GM12872 (cell line): ENCODE results near the gene GATA2.

Experiments used
- TF ChIP-seq, protein P1 (sequence below): IDR thresholded peaks from 3 replicates; pipeline ENCODE4 v1.5.1; 2011; ENCODE audit warnings: low read depth, mild to moderate bottlenecking, low read length, moderate library complexity; ENCODE audit not compliant: insufficient read depth

GATA2 gene

DNA sequence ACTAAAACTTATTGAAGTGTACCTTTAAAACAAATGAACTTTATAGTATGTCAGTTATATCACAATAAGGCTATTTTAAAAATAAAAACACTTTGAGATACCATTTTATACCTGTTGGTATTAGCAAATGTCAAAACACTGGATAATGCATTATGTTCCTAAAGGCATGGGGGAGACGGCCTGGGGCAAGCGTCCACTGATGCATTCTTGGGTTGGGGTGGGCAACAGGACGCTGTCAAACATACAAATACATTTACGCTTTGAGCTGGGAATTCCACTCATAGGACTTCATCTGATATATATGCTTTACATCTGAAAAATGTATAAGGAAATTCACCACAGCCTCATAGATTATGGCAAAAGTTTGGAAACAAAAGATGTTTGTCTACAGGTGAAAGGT, 7.6 kb upstream of the GATA2 start:
- TF ChIP-seq, protein P1, sequence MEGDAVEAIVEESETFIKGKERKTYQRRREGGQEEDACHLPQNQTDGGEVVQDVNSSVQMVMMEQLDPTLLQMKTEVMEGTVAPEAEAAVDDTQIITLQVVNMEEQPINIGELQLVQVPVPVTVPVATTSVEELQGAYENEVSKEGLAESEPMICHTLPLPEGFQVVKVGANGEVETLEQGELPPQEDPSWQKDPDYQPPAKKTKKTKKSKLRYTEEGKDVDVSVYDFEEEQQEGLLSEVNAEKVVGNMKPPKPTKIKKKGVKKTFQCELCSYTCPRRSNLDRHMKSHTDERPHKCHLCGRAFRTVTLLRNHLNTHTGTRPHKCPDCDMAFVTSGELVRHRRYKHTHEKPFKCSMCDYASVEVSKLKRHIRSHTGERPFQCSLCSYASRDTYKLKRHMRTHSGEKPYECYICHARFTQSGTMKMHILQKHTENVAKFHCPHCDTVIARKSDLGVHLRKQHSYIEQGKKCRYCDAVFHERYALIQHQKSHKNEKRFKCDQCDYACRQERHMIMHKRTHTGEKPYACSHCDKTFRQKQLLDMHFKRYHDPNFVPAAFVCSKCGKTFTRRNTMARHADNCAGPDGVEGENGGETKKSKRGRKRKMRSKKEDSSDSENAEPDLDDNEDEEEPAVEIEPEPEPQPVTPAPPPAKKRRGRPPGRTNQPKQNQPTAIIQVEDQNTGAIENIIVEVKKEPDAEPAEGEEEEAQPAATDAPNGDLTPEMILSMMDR: no peak

DNA sequence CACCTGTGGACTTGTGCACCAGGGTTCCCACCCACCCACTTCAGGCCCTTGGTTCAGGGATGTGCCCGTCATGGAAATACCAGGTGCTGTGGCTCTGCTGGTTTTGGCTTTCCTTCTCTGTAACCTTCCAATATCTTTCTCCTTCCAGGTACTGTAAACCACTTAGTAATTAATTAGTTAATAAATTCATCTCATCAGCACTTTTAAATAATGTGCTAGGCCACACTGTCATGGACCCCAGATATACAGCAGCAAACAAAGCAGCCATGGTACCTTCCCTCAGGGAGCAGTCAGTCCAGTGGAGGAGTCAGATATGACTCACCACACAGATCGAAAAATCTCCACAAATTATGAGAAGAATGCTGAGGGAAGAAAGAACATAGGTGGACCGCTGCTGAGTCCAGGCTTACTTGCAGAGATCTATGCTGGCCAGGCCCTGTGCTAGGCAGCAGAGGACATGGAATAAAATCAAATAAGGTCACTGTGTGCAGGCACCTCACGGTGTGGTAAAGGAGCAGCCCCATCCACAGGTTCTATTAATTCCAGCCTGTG, 6.8 kb upstream of the GATA2 start:
- TF ChIP-seq, protein P1: no peak

DNA sequence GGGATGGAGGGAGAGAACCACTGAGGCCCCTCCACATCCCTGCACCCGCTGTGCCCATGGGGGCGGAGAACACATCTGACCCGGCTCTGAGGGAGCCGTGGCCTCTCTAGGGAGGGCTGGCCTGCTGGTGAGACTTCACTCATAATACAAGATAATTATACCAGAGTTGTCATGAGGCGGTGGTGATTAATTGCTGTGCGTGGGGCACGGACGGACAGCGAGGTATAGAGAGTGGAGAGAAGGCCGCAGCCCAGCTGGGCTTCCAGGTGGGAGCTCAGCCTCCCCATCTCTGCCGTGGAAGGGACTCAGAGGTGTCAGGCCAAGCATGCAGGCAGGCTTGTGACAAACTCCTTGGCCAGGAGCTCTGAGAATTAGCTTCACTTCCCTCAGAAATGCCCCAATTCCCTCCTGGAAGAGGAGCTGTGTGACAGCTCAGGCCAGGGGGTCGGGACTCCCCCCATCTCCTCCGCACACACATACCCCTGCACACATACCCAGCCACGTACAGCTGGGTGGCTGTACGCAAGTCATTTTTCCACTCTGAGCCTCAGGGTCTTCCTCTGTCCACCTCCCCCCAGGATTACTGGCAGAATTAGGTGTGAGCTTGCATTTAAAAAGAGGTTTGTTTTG, 6.0 kb upstream of the GATA2 start:
- TF ChIP-seq, protein P1: no peak

DNA sequence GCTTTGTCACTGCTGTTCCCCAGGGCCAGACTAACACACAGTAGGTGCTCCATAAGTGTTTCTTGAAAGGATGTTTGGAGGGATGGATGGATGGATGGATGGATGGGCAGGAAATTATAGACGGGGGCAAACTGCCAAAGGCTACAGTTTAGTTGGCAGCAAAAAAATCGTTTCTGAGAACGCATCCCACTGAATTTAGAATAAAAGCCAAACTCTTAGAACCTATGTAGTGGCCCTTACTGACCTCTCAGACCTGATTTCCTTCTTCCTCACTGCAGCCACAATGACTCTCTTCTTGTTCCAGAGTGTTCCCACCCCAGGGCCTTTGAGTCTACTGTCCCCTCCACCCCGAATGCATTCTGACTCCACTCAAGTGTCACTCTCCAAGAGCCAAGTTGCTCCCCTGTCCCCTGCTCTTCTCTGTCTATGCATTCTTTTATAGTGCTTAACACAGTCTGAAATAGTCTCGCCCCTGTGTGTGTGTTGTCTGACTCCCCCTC, 5.2 kb upstream of the GATA2 start:
- TF ChIP-seq, protein P1: no peak

DNA sequence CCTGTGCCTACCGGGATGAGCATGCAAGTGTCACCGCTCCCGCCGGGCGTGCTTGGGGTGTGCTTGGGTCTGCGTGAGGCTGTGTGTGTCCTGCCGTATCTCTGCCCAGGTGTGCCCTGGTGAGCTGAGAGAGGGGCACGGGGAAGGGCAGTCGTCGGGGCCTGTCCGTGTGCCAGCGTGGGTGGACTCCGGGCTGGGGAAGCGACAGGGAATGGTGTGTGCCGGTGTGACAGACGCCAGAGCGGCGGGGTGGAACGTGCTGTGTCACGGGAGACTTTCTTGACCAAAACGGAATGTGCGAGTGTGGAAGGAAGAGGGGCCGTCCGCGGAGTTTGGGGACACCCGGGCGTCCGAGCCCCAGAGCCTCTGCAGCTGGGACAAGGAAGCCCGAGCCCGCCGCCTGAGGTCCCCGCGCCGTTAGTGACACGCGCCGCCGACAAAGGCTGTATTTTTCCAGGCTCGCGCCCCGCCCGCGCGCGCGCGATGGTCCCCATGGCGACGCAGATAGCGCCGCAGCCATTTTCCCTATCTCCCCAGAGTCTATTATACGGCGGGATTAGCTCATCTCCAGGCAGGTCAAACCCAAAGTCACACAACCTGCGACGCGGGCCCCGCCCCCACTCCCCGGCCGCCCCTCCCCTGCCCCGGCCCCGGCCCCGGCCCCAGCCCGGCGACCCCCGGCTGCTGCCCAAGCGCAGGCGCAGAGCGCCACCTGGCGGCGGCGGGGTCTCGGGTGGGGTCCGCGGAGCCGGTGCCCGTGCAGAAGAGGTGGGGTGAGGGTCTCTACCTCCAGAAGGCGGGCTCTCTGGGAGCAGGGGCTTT, 4.5 kb upstream of the GATA2 start:
- TF ChIP-seq, protein P1: peak; percentile 76

DNA sequence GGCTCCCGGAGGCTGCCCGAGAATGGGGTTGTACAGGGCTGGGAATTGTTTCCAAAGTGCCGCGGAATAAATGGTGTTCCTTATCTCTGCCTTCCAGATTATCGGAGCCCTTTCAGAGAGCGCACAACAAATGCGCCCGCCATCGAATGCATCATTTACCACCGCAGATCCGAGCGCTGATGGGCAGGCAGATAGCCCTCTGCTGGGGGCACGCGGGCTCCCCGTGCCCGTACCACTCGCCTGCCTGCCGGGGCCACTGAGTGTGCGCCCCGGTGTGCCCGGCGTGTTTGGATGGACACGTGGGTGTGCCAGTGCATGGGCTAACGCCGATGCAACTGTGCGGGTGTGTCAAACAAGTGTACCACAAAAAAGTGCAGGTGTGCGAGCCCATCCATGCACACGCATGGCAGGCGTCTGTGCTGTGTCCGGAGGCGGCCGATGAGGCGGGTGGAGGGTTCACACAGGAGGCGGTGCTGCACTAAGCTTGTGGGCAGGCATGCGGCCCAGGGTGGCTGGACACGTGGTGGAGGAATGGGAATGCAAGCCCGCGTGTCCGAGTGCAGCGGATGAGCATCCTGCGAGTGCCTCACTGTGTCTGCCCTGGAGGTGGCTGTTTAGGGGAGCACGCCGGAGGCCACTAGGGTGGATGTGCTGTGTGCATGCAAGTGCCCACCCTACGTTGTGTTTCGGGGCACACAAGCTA, 3.8 kb upstream of the GATA2 start:
- TF ChIP-seq, protein P1: no peak

DNA sequence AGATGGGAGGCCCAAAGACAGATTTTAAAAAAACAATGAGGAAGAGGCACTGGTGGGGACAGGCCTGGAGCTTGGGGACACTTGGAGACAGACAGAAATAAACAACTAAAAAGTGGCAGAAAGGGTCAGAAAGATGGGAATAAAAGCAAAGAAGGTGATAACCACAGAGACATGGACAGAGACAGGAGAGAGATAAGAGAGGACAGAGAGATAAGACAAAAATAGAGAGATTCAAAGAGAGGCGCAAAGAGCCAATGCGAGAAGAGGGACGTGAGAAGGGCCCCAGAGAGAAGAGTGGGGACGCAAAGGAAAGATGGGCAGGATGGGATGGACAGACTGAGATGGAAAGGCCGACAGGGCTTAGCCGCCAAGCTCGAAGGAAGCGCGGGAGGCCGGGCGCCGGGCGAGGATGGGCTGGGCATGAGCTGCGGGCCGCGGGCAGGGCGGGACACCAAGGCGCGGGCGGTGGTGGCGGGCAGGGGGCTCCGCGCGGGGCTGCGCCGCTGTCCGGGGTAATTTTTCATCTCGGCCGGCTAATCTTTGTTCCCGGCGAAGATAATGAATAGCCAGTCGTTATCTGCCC, 3.1 kb upstream of the GATA2 start:
- TF ChIP-seq, protein P1: no peak
